Gastrocnemius medialis (tissue), 4 donors: ENCODE data around the gene FRMD4B.

ENCODE experiments used
- POLR2A ChIP-seq, 2 donors: fragments of 450-650 bp; IDR thresholded peaks; one replicate each; pipeline ENCODE4 v1.6.1; 2017; ENCODE audit warnings: antibody characterized with exemption in 2 of 2, mild to moderate bottlenecking in 2 of 2, moderate library complexity in 2 of 2
- TF ChIP-seq, protein P1 (sequence below), 5 experiments: fragments of 450-650 bp in 3 of 5; fragments of 200-600 bp in 2 of 5; sonication (generic) in 2 of 5; IDR thresholded peaks in 4 of 5; conservative IDR thresholded peaks in 1 of 5; 1 replicate in 4 of 5; 2 replicates in 1 of 5; pipeline ENCODE4 v1.5.1; 2016 to 2019; ENCODE audit warnings: antibody characterized with exemption in 5 of 5, mild to moderate bottlenecking in 3 of 5, moderate library complexity in 3 of 5

DNA sequence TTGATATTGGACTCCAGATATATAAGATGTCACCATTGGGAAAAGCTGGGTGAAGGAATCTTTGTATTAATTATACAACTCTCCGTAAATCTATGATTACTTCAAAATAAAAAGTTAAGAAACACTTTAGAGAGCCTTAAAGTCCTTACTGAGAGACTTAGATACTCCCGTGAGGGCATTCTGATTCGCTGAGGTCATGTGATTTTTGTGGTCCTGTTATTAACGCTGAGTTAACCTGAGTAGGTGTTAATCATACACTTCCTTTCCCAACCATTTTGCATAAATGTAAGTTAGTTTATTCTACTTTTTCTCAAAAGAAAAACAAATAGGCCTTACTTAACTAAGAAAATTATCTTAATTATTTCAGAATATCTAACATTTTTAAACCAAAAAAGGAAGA is 196.4 kb downstream of the FRMD4B start:
- TF ChIP-seq, protein P1, sequence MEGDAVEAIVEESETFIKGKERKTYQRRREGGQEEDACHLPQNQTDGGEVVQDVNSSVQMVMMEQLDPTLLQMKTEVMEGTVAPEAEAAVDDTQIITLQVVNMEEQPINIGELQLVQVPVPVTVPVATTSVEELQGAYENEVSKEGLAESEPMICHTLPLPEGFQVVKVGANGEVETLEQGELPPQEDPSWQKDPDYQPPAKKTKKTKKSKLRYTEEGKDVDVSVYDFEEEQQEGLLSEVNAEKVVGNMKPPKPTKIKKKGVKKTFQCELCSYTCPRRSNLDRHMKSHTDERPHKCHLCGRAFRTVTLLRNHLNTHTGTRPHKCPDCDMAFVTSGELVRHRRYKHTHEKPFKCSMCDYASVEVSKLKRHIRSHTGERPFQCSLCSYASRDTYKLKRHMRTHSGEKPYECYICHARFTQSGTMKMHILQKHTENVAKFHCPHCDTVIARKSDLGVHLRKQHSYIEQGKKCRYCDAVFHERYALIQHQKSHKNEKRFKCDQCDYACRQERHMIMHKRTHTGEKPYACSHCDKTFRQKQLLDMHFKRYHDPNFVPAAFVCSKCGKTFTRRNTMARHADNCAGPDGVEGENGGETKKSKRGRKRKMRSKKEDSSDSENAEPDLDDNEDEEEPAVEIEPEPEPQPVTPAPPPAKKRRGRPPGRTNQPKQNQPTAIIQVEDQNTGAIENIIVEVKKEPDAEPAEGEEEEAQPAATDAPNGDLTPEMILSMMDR (IDR thresholded peaks at IDR 0.05 in 4 of 5, conservative IDR thresholded peaks at IDR 0.05 in 1 of 5): no peak
- TF ChIP-seq POLR2A (IDR thresholded peaks at IDR 0.05): no peak
